ENCODE measurements around the gene MYOM1. TPM values are rescaled to one million over a fixed set of nuclear protein-coding genes. Genes with fewer than 3 reads are reported as not detected.

The MYOM1 gene
- total and polyA plus RNA-seq, 12 donors, result 94.4 to 1,558 (median 870) TPM

- peaks cover 0 to 89% (median 17%) of the 10 kb centered on the region in 9 donors for H3K36me3 ChIP-seq
- DNase-seq (no peak), ATAC-seq (no peak)
- no peaks in the 10 kb centered on the region for H3K27me3 ChIP-seq
- no peak for TF ChIP-seq CTCF (IDR thresholded peaks at IDR 0.05)
- peaks cover 0 to 9% (median 0%) of the 10 kb centered on the region in 9 donors for H3K4me1 ChIP-seq
- 82 to 88% methylated on average over 9 of the region's 9 CpGs for WGBS, 2 donors
- no peak overlapping the region for H3K27ac ChIP-seq
- intact Hi-C loops (cut with DNase I), result loop anchor here in 5 of 10 donors (5.0 to 10.0 kb wide), 5 partner anchors 62 to 202 kb away; no protein-coding TSS in a partner anchor
- no peaks in the 10 kb centered on the region for H3K9me3 ChIP-seq
- no peak overlapping the region for H3K4me3 ChIP-seq
Measured at GRCh38 chr18:3126457-3127097, 93.2 kb downstream of the MYOM1 start.

GRCh38 chr18:3124822-3125221 is 94.9 kb downstream of the MYOM1 start:
- no peak for DNase-seq
- Histone ChIP-seq H3K36me3 (peaks cover 0 to 89% (median 17%) of the 10 kb centered on the region in 9 donors), H3K4me3 (no peak overlapping the region), H3K27me3 (no peaks in the 10 kb centered on the region), H3K9me3 (no peaks in the 10 kb centered on the region), H3K4me1 (peaks cover 0 to 5% (median 0%) of the 10 kb centered on the region in 9 donors), H3K27ac (no peak overlapping the region)
- 99 to 100% methylated on average over 1 of the region's 1 CpG for WGBS, 2 donors
- no peak for ATAC-seq
- intact Hi-C loops (cut with DNase I), result loop anchor here in 5 of 10 donors (5.0 to 10.0 kb wide), 5 partner anchors 60 to 200 kb away; no protein-coding TSS in a partner anchor
- TF ChIP-seq CTCF (IDR thresholded peaks at IDR 0.05), result no peak

- Histone ChIP-seq H3K4me1 (peaks cover 0 to 11% (median 0%) of the 10 kb centered on the region in 9 donors), H3K27ac (no peak overlapping the region), H3K9me3 (no peaks in the 10 kb centered on the region), H3K4me3 (no peak overlapping the region), H3K36me3 (peaks cover 0 to 92% (median 17%) of the 10 kb centered on the region in 9 donors), H3K27me3 (no peaks in the 10 kb centered on the region)
- ATAC-seq (no peak), DNase-seq (no peak)
- intact Hi-C loops (cut with DNase I), result loop anchor here in 3 of 10 donors (10.0 kb wide), 3 partner anchors 58 to 198 kb away; no protein-coding TSS in a partner anchor
- TF ChIP-seq CTCF (IDR thresholded peaks at IDR 0.05), result no peak
- 94 to 96% methylated on average over 5 of the region's 5 CpGs for WGBS, 2 donors
Measured at GRCh38 chr18:3122851-3123250, 96.9 kb downstream of the MYOM1 start.

DNA sequence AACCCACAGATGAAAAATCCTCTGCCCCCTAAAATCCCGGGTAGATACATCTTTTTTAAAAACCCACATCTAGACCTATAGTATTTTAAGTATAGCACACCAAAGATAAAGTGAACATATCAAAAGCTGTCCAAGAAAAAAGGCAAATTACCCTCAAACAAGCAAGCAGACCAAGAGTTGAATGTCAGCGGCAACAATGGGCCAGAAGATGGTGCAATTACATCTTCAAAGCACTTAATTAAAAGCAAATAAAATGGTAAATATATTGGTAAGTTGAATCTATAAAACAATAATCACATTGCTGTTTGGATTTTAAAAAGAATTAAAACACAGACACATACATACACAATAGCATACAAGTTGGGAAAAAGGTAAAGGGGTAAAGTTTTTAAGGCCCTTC is 98.5 kb downstream of the MYOM1 start:
- peaks cover 0 to 91% (median 9%) of the 10 kb centered on the region in 9 donors for H3K36me3 ChIP-seq
- H3K4me1 ChIP-seq, result peaks cover 0 to 13% (median 0%) of the 10 kb centered on the region in 9 donors
- no peak for ATAC-seq

More for the DNA sequence above, 98.5 kb downstream of the MYOM1 start:
- 69% methylated on average over 2 of the region's 2 CpGs for WGBS, 2 donors
- TF ChIP-seq CTCF (IDR thresholded peaks at IDR 0.05), result no peak
- intact Hi-C loops (cut with DNase I), result loop anchor here in 3 of 10 donors (10.0 kb wide), 3 partner anchors 56 to 196 kb away; no protein-coding TSS in a partner anchor
- no peak for DNase-seq
- no peaks in the 10 kb centered on the region for H3K27me3 ChIP-seq
- H3K4me3 ChIP-seq, result no peak overlapping the region
- no peaks in the 10 kb centered on the region for H3K9me3 ChIP-seq
- H3K27ac ChIP-seq, result no peak overlapping the region
